Esophagus muscularis mucosa (tissue), 4 donors: ENCODE results near the gene ATP6V1F. TPM values are rescaled to one million over a fixed set of nuclear protein-coding genes. Genes with fewer than 3 reads are reported as not detected.

Experiments
- DNase-seq: peaks from one replicate; pipeline ENCODE4 v3.0.0-alpha.2; 2017; ENCODE audit errors: extremely low spot score
- H3K27ac ChIP-seq, 4 donors: fragments of 200-600 bp; sonication (generic); replicated peaks in 1 of 4; 1 replicate in 3 of 4; 2 replicates in 1 of 4; pipeline ENCODE4 v1.5.1; 2016 to 2019; ENCODE audit warnings: mild to moderate bottlenecking in 1 of 4
- H3K27me3 ChIP-seq, 4 donors: fragments of 200-600 bp; sonication (generic); one replicate each; pipeline versions ENCODE4 v1.5.1 to v1.6.0; 2016 to 2019
- H3K36me3 ChIP-seq, 4 donors: fragments of 200-600 bp; sonication (generic); one replicate each; pipeline ENCODE4 v1.5.1; 2016 to 2019
- H3K4me1 ChIP-seq, 4 donors: fragments of 200-600 bp; sonication (generic); one replicate each; pipeline ENCODE4 v1.5.1; 2016 to 2019
- H3K4me3 ChIP-seq, 4 donors: fragments of 200-600 bp; sonication (generic); 1 replicate in 2 of 4; 2 replicates in 2 of 4; pipeline ENCODE4 v1.5.1; 2016 to 2019; ENCODE audit warnings: mild to moderate bottlenecking in 4 of 4, moderate library complexity in 1 of 4
- H3K9me3 ChIP-seq, 4 donors: fragments of 200-600 bp; sonication (generic); 1 replicate in 3 of 4; 2 replicates in 1 of 4; pipeline ENCODE4 v1.5.1; 2016 to 2019
- CTCF ChIP-seq, 3 experiments: fragments of 200-600 bp in 2 of 3; fragments of 450-650 bp in 1 of 3; sonication (generic) in 2 of 3; IDR thresholded peaks; one replicate each; pipeline ENCODE4 v1.5.1; 2017 to 2019; ENCODE audit warnings: antibody characterized with exemption in 3 of 3, mild to moderate bottlenecking in 2 of 3, moderate library complexity in 1 of 3
- EP300 ChIP-seq: sonication (generic); formaldehyde crosslinking; IDR thresholded peaks from one replicate; pipeline ENCODE4 v1.6.1; 2017; ENCODE audit warnings: antibody characterized with exemption
- POLR2A ChIP-seq: fragments of 450-650 bp; IDR thresholded peaks from one replicate; pipeline ENCODE4 v1.6.1; 2017; ENCODE audit warnings: antibody characterized with exemption, moderate library complexity, mild to moderate bottlenecking, low read depth
- POLR2AphosphoS5 ChIP-seq, 2 donors: sonication (generic); formaldehyde crosslinking; IDR thresholded peaks; one replicate each; pipeline ENCODE4 v1.6.1; 2017; ENCODE audit warnings: antibody characterized with exemption in 2 of 2
- WGBS: methylation state at CpG from one replicate; pipeline ENCODE4 v1.1.5; 2018; 5-methylcytosine and 5-hydroxymethylcytosine counted together
- intact Hi-C: fragments of 100-400 bp; cut with DNase I; formaldehyde crosslinking; loops from one replicate; pipeline ENCODE4 v1.15.1; 2023
- total RNA-seq, 4 donors: library from RNA; depleted of rRNA; stranded (reverse); fragments of >200 nt; gene quantifications; one replicate each; pipeline versions ENCODE4 v1.1.0 to v1.2.1, GENCODE V29; 2016

Gene ATP6V1F
- total RNA-seq, 4 donors from 2014 or later: 74.3 to 108 (median 91.9) TPM

GRCh38 chr7:128826512-128826911 lies 36.1 kb upstream of the ATP6V1F start:
- peaks cover 0 to 4% (median 0%) of the 10 kb centered on the region in 4 donors for H3K27me3 ChIP-seq
- WGBS: 90% methylated on average over 4 of the region's 4 CpGs
- no peaks in the 10 kb centered on the region for H3K9me3 ChIP-seq
- H3K4me3 ChIP-seq: no peak overlapping the region
- peak overlapping the region in 1 of 4 donors; percentile 97 for H3K27ac ChIP-seq
- peaks cover 30 to 47% (median 43%) of the 10 kb centered on the region in 4 donors for H3K4me1 ChIP-seq
- no peaks in the 10 kb centered on the region for H3K36me3 ChIP-seq
- intact Hi-C loops: loop anchor here (5.0 kb wide), 1 partner anchor 34 kb away; the partner anchor contains the start of gene CCDC136
- no peak for DNase-seq
- TF ChIP-seq POLR2A (no peak), EP300 (no peak), POLR2AphosphoS5 (IDR thresholded peaks at IDR 0.05) (no peak), CTCF (IDR thresholded peaks at IDR 0.05) (no peak)

- Histone ChIP-seq H3K9me3 (no peaks in the 10 kb centered on the region), H3K27ac (peak overlapping the region; percentile 97 to 99 (median 98)), H3K36me3 (no peaks in the 10 kb centered on the region), H3K4me3 (no peak overlapping the region), H3K27me3 (peaks cover 0 to 4% (median 0%) of the 10 kb centered on the region in 4 donors), H3K4me1 (peaks cover 34 to 50% (median 47%) of the 10 kb centered on the region in 4 donors)
- intact Hi-C loops: loop anchor here (5.0 kb wide), 1 partner anchor 35 kb away; the partner anchor contains the start of gene CCDC136
- WGBS: 92% methylated on average over 1 of the region's 1 CpG
- TF ChIP-seq POLR2A: no peak
- DNase-seq: no peak
These were observed 35.8 kb upstream of the ATP6V1F start for GRCh38 chr7:128826916-128827247.

GRCh38 chr7:128827248-128827958 lies 35.3 kb upstream of the ATP6V1F start:
- no peaks in the 10 kb centered on the region for H3K9me3 ChIP-seq
- WGBS: 50% methylated on average over 5 of the region's 17 CpGs
- no peak for DNase-seq
- intact Hi-C loops: loop anchor here (5.0 kb wide), 1 partner anchor 35 kb away; the partner anchor contains the start of gene CCDC136
- TF ChIP-seq EP300 (no peak), POLR2AphosphoS5 (IDR thresholded peaks at IDR 0.05) (peak; percentile 50 to 72), POLR2A (peak; percentile 34)
- no peaks in the 10 kb centered on the region for H3K36me3 ChIP-seq
- no peak overlapping the region for H3K4me3 ChIP-seq
- H3K27me3 ChIP-seq: peaks cover 0 to 4% (median 0%) of the 10 kb centered on the region in 4 donors
- H3K4me1 ChIP-seq: peaks cover 39 to 55% (median 52%) of the 10 kb centered on the region in 4 donors
- peak overlapping the region; percentile 97 to 99 (median 98) for H3K27ac ChIP-seq

GRCh38 chr7:128827971-128828711 lies 34.5 kb upstream of the ATP6V1F start:
- intact Hi-C loops: loop anchor here (5.0 kb wide), 1 partner anchor 36 kb away; the partner anchor contains the start of gene CCDC136
- H3K36me3 ChIP-seq: no peaks in the 10 kb centered on the region
- peak overlapping the region; percentile 97 to 99 (median 98) for H3K27ac ChIP-seq
- peak; percentile 64 to 69 for TF ChIP-seq POLR2AphosphoS5 (IDR thresholded peaks at IDR 0.05)
- no peak for TF ChIP-seq POLR2A
- 49% methylated on average over 10 of the region's 10 CpGs for WGBS
- H3K9me3 ChIP-seq: no peaks in the 10 kb centered on the region
- H3K27me3 ChIP-seq: peaks cover 0 to 4% (median 0%) of the 10 kb centered on the region in 4 donors
- H3K4me3 ChIP-seq: no peak overlapping the region
- DNase-seq: no peak
- peaks cover 46 to 63% (median 60%) of the 10 kb centered on the region in 4 donors for H3K4me1 ChIP-seq

- DNase-seq: no peak
These were observed 33.1 kb upstream of the ATP6V1F start for GRCh38 chr7:128829391-128830166.

More at GRCh38 chr7:128829391-128830166, 33.1 kb upstream of the ATP6V1F start:
- peak overlapping the region; percentile 97 to 99 (median 98) for H3K27ac ChIP-seq
- no peak for TF ChIP-seq POLR2AphosphoS5 (IDR thresholded peaks at IDR 0.05)
- no peak for TF ChIP-seq CTCF (IDR thresholded peaks at IDR 0.05)
- no peak for TF ChIP-seq EP300
- H3K27me3 ChIP-seq: peaks cover 0 to 4% (median 0%) of the 10 kb centered on the region in 4 donors
- WGBS: 25% methylated on average over 11 of the region's 13 CpGs
- peak overlapping the region; percentile 79 to 86 (median 82) for H3K4me3 ChIP-seq
- H3K9me3 ChIP-seq: no peaks in the 10 kb centered on the region
- H3K4me1 ChIP-seq: peaks cover 57 to 77% (median 74%) of the 10 kb centered on the region in 4 donors
- intact Hi-C loops: loop anchor here (5.0 kb wide), 2 partner anchors 37 to 67 kb away; partner anchors contain the start of gene CCDC136
- no peaks in the 10 kb centered on the region for H3K36me3 ChIP-seq
